H1 (cell line): ENCODE results near the gene RANBP9. TPM values are rescaled to one million over a fixed set of nuclear protein-coding genes. Genes with fewer than 3 reads are reported as not detected.

ENCODE experiments used
- GABPA ChIP-seq: IDR thresholded peaks from 2 replicates; pipeline ENCODE4 v1.6.1; 2011; ENCODE audit warnings: mild to moderate bottlenecking, low read length, moderate library complexity, borderline replicate concordance; ENCODE audit not compliant: insufficient read depth
- HDAC6 ChIP-seq: IDR thresholded peaks from one replicate; pipeline ENCODE4 v1.7.1; 2012; ENCODE audit warnings: low read depth, mild to moderate bottlenecking, inconsistent platforms, low read length, moderate library complexity
- KDM1A ChIP-seq: fragments of 200-600, 300-600 bp; sonication (generic); IDR thresholded peaks from 2 replicates; pipeline ENCODE4 v1.7.1; 2016; ENCODE audit warnings: mild to moderate bottlenecking, low read length, borderline replicate concordance
- RAD21 ChIP-seq, 2 experiments: IDR thresholded peaks in 1 of 2; conservative IDR thresholded peaks in 1 of 2; 2 replicates each; pipeline ENCODE4 v1.6.1; 2011; ENCODE audit warnings: low read depth in 2 of 2, low read length in 2 of 2, improper control_type of control experiment in 1 of 2, inconsistent platforms in 1 of 2, mild to moderate bottlenecking in 1 of 2, moderate library complexity in 1 of 2
- polyA plus RNA-seq, 7 experiments: library from polyadenylated mRNA; depleted of rRNA in 3 of 7; stranded (reverse) in 5 of 7; unstranded in 2 of 7; fragments of >200 nt in 5 of 7; fragments of 200-250 nt in 2 of 7; gene quantifications; 1 replicate in 5 of 7; 2 replicates in 1 of 7; 4 replicates in 1 of 7; pipeline versions ENCODE4 v1.2.1 to v1.2.3, GENCODE V29; 2011 to 2013; ENCODE audit warnings: missing spikeins in 2 of 7, mixed read lengths in 2 of 7
- total RNA-seq: library from RNA; stranded (reverse); fragmentation: NEBNext Ultra II Directional; extraction: Animal tissue kit (Norgen Biotek cat#: 25700); gene quantifications from 2 replicates; pipeline ENCODE4 v1.2.1, GENCODE V29; 2021

The RANBP9 gene
- total and polyA plus RNA-seq, 2 of the 8 experiments (the other 6 are each of a cell fraction or from before 2014, with no cell fraction given), result 13.0 to 36.7 TPM

GRCh38 chr6:13669476-13669875, 42.2 kb downstream of the RANBP9 start (continued):
- TF ChIP-seq GABPA, result no peak
- no peak for TF ChIP-seq KDM1A
- TF ChIP-seq HDAC6, result no peak
- TF ChIP-seq RAD21 (IDR thresholded peaks at IDR 0.05 in 1 of 2, conservative IDR thresholded peaks at IDR 0.05 in 1 of 2; ENCODE audit: low read depth in 2 of 2, low read length in 2 of 2), result no peak
